K562 (cell line): Measurements from ENCODE around the gene H3-3A. TPM values are rescaled to one million over a fixed set of nuclear protein-coding genes. Genes with fewer than 3 reads are reported as not detected.

Experiments
- CGGBP1 ChIP-seq: fragments of 250-450 bp; sonication (Bioruptor Pico); IDR thresholded peaks from 2 replicates; pipeline ENCODE4 v1.9.0; 2021; ENCODE audit warnings: mild to moderate bottlenecking
- ETS1 ChIP-seq: conservative IDR thresholded peaks from 2 replicates; pipeline ENCODE4 v1.6.1; 2011; ENCODE audit warnings: low read depth, mild to moderate bottlenecking, low read length; ENCODE audit not compliant: control insufficient read depth
- FOXP1 ChIP-seq: sonication (generic); formaldehyde crosslinking; IDR thresholded peaks from 2 replicates; pipeline ENCODE4 v1.8.0; 2022; ENCODE audit warnings: mild to moderate bottlenecking, missing genetic modification reagents
- L3MBTL2 ChIP-seq: fragments of 450-650 bp; IDR thresholded peaks from 2 replicates; pipeline ENCODE4 v1.6.1; 2016; ENCODE audit warnings: mild to moderate bottlenecking, moderate library complexity
- NR2C2 ChIP-seq, 2 experiments: fragments of 200-800 bp in 1 of 2; sonication (Bioruptor generic) in 1 of 2; sonication (generic) in 1 of 2; formaldehyde crosslinking in 1 of 2; IDR thresholded peaks; 2 replicates each; pipeline versions ENCODE4 v1.6.1 to v1.8.0; 2016 to 2022; ENCODE audit warnings: mild to moderate bottlenecking in 1 of 2, missing compliant biosample characterization in 1 of 2, missing genetic modification characterization in 1 of 2, missing genetic modification reagents in 1 of 2
- ZNF217 ChIP-seq: sonication (generic); formaldehyde crosslinking; IDR thresholded peaks from 2 replicates; pipeline ENCODE4 v1.8.0; 2022; ENCODE audit warnings: mild to moderate bottlenecking, missing genetic modification reagents
- ZNF280B ChIP-seq: fragments of 250-450 bp; sonication (Bioruptor Pico); IDR thresholded peaks from 2 replicates; pipeline ENCODE4 v1.5.1; 2021; ENCODE audit warnings: mild to moderate bottlenecking
- ZNF395 ChIP-seq: fragments of 200-800 bp; sonication (Bioruptor generic); IDR thresholded peaks from 2 replicates; pipeline ENCODE4 v1.6.1; 2017; ENCODE audit warnings: missing genetic modification characterization, missing compliant biosample characterization
- ZNF592 ChIP-seq: fragments of 450-650 bp; IDR thresholded peaks from 2 replicates; pipeline ENCODE4 v1.6.1; 2017; ENCODE audit warnings: antibody characterized with exemption, mild to moderate bottlenecking
- polyA plus RNA-seq, 8 experiments: library from polyadenylated mRNA; depleted of rRNA in 4 of 8; stranded (reverse) in 5 of 8; unstranded in 3 of 8; fragments of >200 nt; fragmentation: Nextera tagmentation in 2 of 8; fragmentation: Illumina TruSeq in 1 of 8; extraction: Ambion mirVana in 2 of 8; extraction: Trizol in 1 of 8; gene quantifications; 2 replicates each; pipeline versions ENCODE4 v1.2.1 to v1.2.3, GENCODE V29; 2011 to 2014; ENCODE audit warnings: inconsistent platforms in 1 of 8, missing spikeins in 1 of 8
- total RNA-seq, 7 experiments: library from RNA; depleted of rRNA in 6 of 7; stranded (reverse); fragments of >200 nt in 6 of 7; fragmentation: Illumina TruSeq in 2 of 7; extraction: Trizol in 2 of 7; gene quantifications; 2 replicates each; pipeline versions ENCODE4 v1.2.1 to v1.2.3, GENCODE V29; 2011 to 2021; ENCODE audit warnings: low replicate concordance in 1 of 7

The H3-3A gene
- total and polyA plus RNA-seq, 9 of the 15 experiments (the other 6 are each of a cell fraction or from before 2014, with no cell fraction given) = 426 to 1,083 (median 591) TPM

GRCh38 chr1:226061841-226062557, 517 bp upstream of the H3-3A start (continued):
- TF ChIP-seq ETS1 (peak; percentile 70; the same call in 1 of the 2 replicates), ZNF592 (peak; percentile 79), CGGBP1 (no peak), ZNF217 (CRISPR knock-in tag) (no peak), ZNF280B (CRISPR knock-in tag) (no peak), NR2C2 (CRISPR knock-in tag; IDR thresholded peaks at IDR 0.05) (no peak), NR2C2 (tag; IDR thresholded peaks at IDR 0.05) (peak; percentile 73; the same call in 1 of the 2 replicates), L3MBTL2 (peak; percentile 81; the same call in 1 of the 2 replicates), ZNF395 (CRISPR knock-in tag) (peak; percentile 89; the same call in 1 of the 2 replicates), FOXP1 (no peak)
